Activated naive CD4-positive, alpha-beta T cell treated with anti-CD3 and anti-CD28 coated beads, Interleukin-2, amount 10 ng/mL, durations not matched to agents 7 days and 5 days (primary cell): ENCODE results near the gene EXOC2.

Experiments used
- CTCF ChIA-PET: fragments of 350-600 bp; sonication (Branson Sonifier 250); formaldehyde crosslinking; loops from one replicate; lab custom pipeline; 2021; ENCODE audit warnings: antibody characterized with exemption; lab: Charles Lee
- DNase-seq: peaks from one replicate; pipeline ENCODE4 v3.0.0-alpha.2; 2020
- H3K27ac Mint-ChIP-seq: one replicate; pipeline ENCODE4 v1.8.0; 2021; ENCODE audit warnings: mild to moderate bottlenecking, moderate library complexity, mixed read lengths
- H3K27me3 Mint-ChIP-seq: one replicate; pipeline ENCODE4 v1.8.0; 2021; ENCODE audit warnings: mild to moderate bottlenecking, mixed read lengths
- H3K36me3 Mint-ChIP-seq: one replicate; pipeline ENCODE4 v1.8.0; 2021; ENCODE audit warnings: mixed read lengths
- H3K4me1 Mint-ChIP-seq: one replicate; pipeline ENCODE4 v1.8.0; 2021; ENCODE audit warnings: mixed read lengths
- H3K4me3 Mint-ChIP-seq: one replicate; pipeline ENCODE4 v1.8.0; 2021; ENCODE audit warnings: mild to moderate bottlenecking, moderate library complexity, mixed read lengths
- H3K9me3 Mint-ChIP-seq: one replicate; pipeline ENCODE4 v1.8.0; 2021; ENCODE audit warnings: mixed read lengths

Gene EXOC2

GRCh38 chr6:593139-593906 lies 99.6 kb downstream of the EXOC2 start:
- H3K4me3 Mint-ChIP-seq = no peak overlapping the region
- peak; percentile 78 for DNase-seq
- CTCF ChIA-PET = interaction anchor here (0.8 to 5.4 kb wide), 31 partner anchors 9 to 804 kb away, joined by 3 to 30 read pairs (median 4); partner anchors contain the start of genes FOXQ1 and IRF4
- peaks cover 13% of the 10 kb centered on the region for H3K4me1 Mint-ChIP-seq
- no peaks in the 10 kb centered on the region for H3K27me3 Mint-ChIP-seq
- no peaks in the 10 kb centered on the region for H3K9me3 Mint-ChIP-seq
- peaks cover 38% of the 10 kb centered on the region for H3K36me3 Mint-ChIP-seq
- no peak overlapping the region for H3K27ac Mint-ChIP-seq

- DNase-seq = no peak
- no peak overlapping the region for H3K27ac Mint-ChIP-seq
- H3K27me3 Mint-ChIP-seq = no peaks in the 10 kb centered on the region
- H3K4me3 Mint-ChIP-seq = no peak overlapping the region
- peaks cover 27% of the 10 kb centered on the region for H3K36me3 Mint-ChIP-seq
- CTCF ChIA-PET = no interaction called here
- H3K4me1 Mint-ChIP-seq = peaks cover 16% of the 10 kb centered on the region
- H3K9me3 Mint-ChIP-seq = no peaks in the 10 kb centered on the region
These were observed 103.8 kb downstream of the EXOC2 start for GRCh38 chr6:589090-589489.

GRCh38 chr6:586553-586952 lies 106.4 kb downstream of the EXOC2 start:
- H3K27ac Mint-ChIP-seq = no peak overlapping the region
- CTCF ChIA-PET = interaction anchor here (0.9 kb wide), 1 partner anchor 8 kb away, joined by 3 read pairs; no protein-coding TSS in a partner anchor
- H3K9me3 Mint-ChIP-seq = no peaks in the 10 kb centered on the region
- peaks cover 31% of the 10 kb centered on the region for H3K4me1 Mint-ChIP-seq
- DNase-seq = no peak
- H3K4me3 Mint-ChIP-seq = no peak overlapping the region
- H3K27me3 Mint-ChIP-seq = no peaks in the 10 kb centered on the region
- peaks cover 20% of the 10 kb centered on the region for H3K36me3 Mint-ChIP-seq

- Mint-ChIP-seq H3K27ac (no peak overlapping the region), H3K4me1 (peaks cover 31% of the 10 kb centered on the region), H3K36me3 (peaks cover 1% of the 10 kb centered on the region), H3K4me3 (peak overlapping the region; percentile 19), H3K27me3 (no peaks in the 10 kb centered on the region), H3K9me3 (no peaks in the 10 kb centered on the region)
- CTCF ChIA-PET = interaction anchor here (1.2 to 3.6 kb wide), 2 partner anchors 10 to 188 kb away, joined by 3 to 16 read pairs; no protein-coding TSS in a partner anchor
- DNase-seq = no peak
These were observed 109.3 kb downstream of the EXOC2 start for GRCh38 chr6:583635-584034.

- no peaks in the 10 kb centered on the region for H3K36me3 Mint-ChIP-seq
- H3K4me1 Mint-ChIP-seq = peaks cover 35% of the 10 kb centered on the region
- no peak overlapping the region for H3K27ac Mint-ChIP-seq
- no peaks in the 10 kb centered on the region for H3K27me3 Mint-ChIP-seq
- no peak for DNase-seq
- CTCF ChIA-PET = interaction anchor here (0.9 to 3.6 kb wide), 3 partner anchors 9 to 188 kb away, joined by 3 to 16 read pairs (median 3); no protein-coding TSS in a partner anchor
- no peak overlapping the region for H3K4me3 Mint-ChIP-seq
- H3K9me3 Mint-ChIP-seq = no peaks in the 10 kb centered on the region
These were observed 109.8 kb downstream of the EXOC2 start for GRCh38 chr6:583116-583515.

GRCh38 chr6:582370-582769 lies 110.6 kb downstream of the EXOC2 start:
- Mint-ChIP-seq H3K4me1 (peaks cover 41% of the 10 kb centered on the region), H3K9me3 (no peaks in the 10 kb centered on the region), H3K4me3 (peak overlapping the region; percentile 40), H3K36me3 (peaks cover 2% of the 10 kb centered on the region), H3K27ac (no peak overlapping the region), H3K27me3 (no peaks in the 10 kb centered on the region)
- no peak for DNase-seq
- CTCF ChIA-PET = interaction anchor here (0.7 to 3.6 kb wide), 4 partner anchors 9 to 810 kb away, joined by 3 to 16 read pairs (median 3); no protein-coding TSS in a partner anchor

- no peaks in the 10 kb centered on the region for H3K27me3 Mint-ChIP-seq
- H3K27ac Mint-ChIP-seq = no peak overlapping the region
- H3K4me1 Mint-ChIP-seq = peaks cover 42% of the 10 kb centered on the region
- H3K4me3 Mint-ChIP-seq = no peak overlapping the region
- peaks cover 5% of the 10 kb centered on the region for H3K9me3 Mint-ChIP-seq
- peaks cover 24% of the 10 kb centered on the region for H3K36me3 Mint-ChIP-seq
- no peak for DNase-seq
- CTCF ChIA-PET = interaction anchor here (0.9 kb wide), 1 partner anchor 222 kb away, joined by 3 read pairs; no protein-coding TSS in a partner anchor
These were observed 113.6 kb downstream of the EXOC2 start for GRCh38 chr6:579339-579738.

- Mint-ChIP-seq H3K4me3 (no peak overlapping the region), H3K4me1 (peaks cover 16% of the 10 kb centered on the region), H3K27ac (no peak overlapping the region), H3K9me3 (peaks cover 5% of the 10 kb centered on the region), H3K27me3 (no peaks in the 10 kb centered on the region), H3K36me3 (peaks cover 51% of the 10 kb centered on the region)
- CTCF ChIA-PET = interaction anchor here (1.3 to 1.5 kb wide), 2 partner anchors 15 to 163 kb away, joined by 3 to 4 read pairs; no protein-coding TSS in a partner anchor
- no peak for DNase-seq
These were observed 120.2 kb downstream of the EXOC2 start for GRCh38 chr6:572596-573265.

GRCh38 chr6:571892-572291 lies 121.0 kb downstream of the EXOC2 start:
- H3K4me3 Mint-ChIP-seq = no peak overlapping the region
- H3K27me3 Mint-ChIP-seq = no peaks in the 10 kb centered on the region
- CTCF ChIA-PET = interaction anchor here (1.3 to 1.5 kb wide), 2 partner anchors 14 to 162 kb away, joined by 3 to 4 read pairs; no protein-coding TSS in a partner anchor
- H3K36me3 Mint-ChIP-seq = peaks cover 48% of the 10 kb centered on the region
- peaks cover 8% of the 10 kb centered on the region for H3K4me1 Mint-ChIP-seq
- no peak overlapping the region for H3K27ac Mint-ChIP-seq
- no peak for DNase-seq
- H3K9me3 Mint-ChIP-seq = peaks cover 5% of the 10 kb centered on the region

- H3K27ac Mint-ChIP-seq = no peak overlapping the region
- H3K27me3 Mint-ChIP-seq = no peaks in the 10 kb centered on the region
- no peak overlapping the region for H3K4me3 Mint-ChIP-seq
- DNase-seq = no peak
- H3K4me1 Mint-ChIP-seq = peaks cover 8% of the 10 kb centered on the region
- peaks cover 5% of the 10 kb centered on the region for H3K9me3 Mint-ChIP-seq
- peaks cover 43% of the 10 kb centered on the region for H3K36me3 Mint-ChIP-seq
- CTCF ChIA-PET = no interaction called here
These were observed 122.1 kb downstream of the EXOC2 start for GRCh38 chr6:570825-571224.

- Mint-ChIP-seq H3K4me3 (no peak overlapping the region), H3K4me1 (peaks cover 8% of the 10 kb centered on the region), H3K27me3 (no peaks in the 10 kb centered on the region), H3K27ac (no peak overlapping the region), H3K9me3 (no peaks in the 10 kb centered on the region), H3K36me3 (peaks cover 33% of the 10 kb centered on the region)
- DNase-seq = no peak
- CTCF ChIA-PET = interaction anchor here (3.5 kb wide), 1 partner anchor 11 kb away, joined by 17 read pairs; no protein-coding TSS in a partner anchor
These were observed 123.9 kb downstream of the EXOC2 start for GRCh38 chr6:568954-569523.

GRCh38 chr6:568085-568484 lies 124.9 kb downstream of the EXOC2 start:
- CTCF ChIA-PET = interaction anchor here (0.8 to 3.5 kb wide), 2 partner anchors 10 to 230 kb away, joined by 3 to 17 read pairs; no protein-coding TSS in a partner anchor
- DNase-seq = no peak
- Mint-ChIP-seq H3K27me3 (no peaks in the 10 kb centered on the region), H3K27ac (no peak overlapping the region), H3K4me3 (no peak overlapping the region), H3K36me3 (peaks cover 33% of the 10 kb centered on the region), H3K4me1 (peaks cover 8% of the 10 kb centered on the region), H3K9me3 (no peaks in the 10 kb centered on the region)

- no peak overlapping the region for H3K27ac Mint-ChIP-seq
- CTCF ChIA-PET = no interaction called here
- no peaks in the 10 kb centered on the region for H3K27me3 Mint-ChIP-seq
- DNase-seq = no peak
- peaks cover 13% of the 10 kb centered on the region for H3K4me1 Mint-ChIP-seq
- peaks cover 43% of the 10 kb centered on the region for H3K36me3 Mint-ChIP-seq
- peaks cover 4% of the 10 kb centered on the region for H3K9me3 Mint-ChIP-seq
- no peak overlapping the region for H3K4me3 Mint-ChIP-seq
These were observed 129.1 kb downstream of the EXOC2 start for GRCh38 chr6:563863-564262.
